A549 (cell line): ENCODE data around the gene SLC44A2.

Experiments used
- ESRRA ChIP-seq: fragments of 150-350 bp; IDR thresholded peaks from 2 replicates; pipeline ENCODE4 v1.6.1; 2014; ENCODE audit warnings: mild to moderate bottlenecking, low read length, borderline replicate concordance
- ZSCAN20 ChIP-seq: fragments of 250-450 bp; sonication (Bioruptor Pico); IDR thresholded peaks from 2 replicates; pipeline ENCODE4 v1.8.0; 2022; ENCODE audit warnings: mild to moderate bottlenecking, moderate library complexity
- TF ChIP-seq, protein P1 (sequence below): IDR thresholded peaks from 2 replicates; pipeline ENCODE4 v1.6.1; 2012
- TF ChIP-seq, protein P2 (sequence below): fragments of >200 bp; sonication (Bioruptor Twin); formaldehyde crosslinking; IDR thresholded peaks from 3 replicates; pipeline ENCODE4 v1.5.1; 2016

DNA sequence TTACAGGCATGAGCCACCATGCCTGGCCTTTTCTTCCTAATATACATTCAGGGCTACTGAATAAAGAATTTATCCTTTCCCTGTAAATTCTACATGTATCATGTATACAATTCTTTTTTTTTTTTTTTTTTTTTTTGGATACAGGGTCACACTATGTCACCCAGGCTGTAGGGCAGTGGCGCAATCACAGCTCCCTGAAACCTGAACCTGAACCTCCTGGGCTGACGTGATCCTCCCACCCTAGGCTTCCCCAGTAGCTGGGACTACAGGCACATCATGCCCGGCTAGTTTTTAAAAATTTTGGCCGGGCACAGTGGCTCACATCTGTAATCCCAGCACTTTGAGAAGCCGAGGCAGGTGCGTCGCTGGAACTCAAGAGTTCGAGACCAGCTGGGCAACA, 6.5 kb upstream of the SLC44A2 start:
- TF ChIP-seq ZSCAN20 (CRISPR knock-in tag) (no peak), ESRRA (no peak)
- TF ChIP-seq, protein P1, sequence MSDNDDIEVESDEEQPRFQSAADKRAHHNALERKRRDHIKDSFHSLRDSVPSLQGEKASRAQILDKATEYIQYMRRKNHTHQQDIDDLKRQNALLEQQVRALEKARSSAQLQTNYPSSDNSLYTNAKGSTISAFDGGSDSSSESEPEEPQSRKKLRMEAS, result no peak
- TF ChIP-seq, protein P2, sequence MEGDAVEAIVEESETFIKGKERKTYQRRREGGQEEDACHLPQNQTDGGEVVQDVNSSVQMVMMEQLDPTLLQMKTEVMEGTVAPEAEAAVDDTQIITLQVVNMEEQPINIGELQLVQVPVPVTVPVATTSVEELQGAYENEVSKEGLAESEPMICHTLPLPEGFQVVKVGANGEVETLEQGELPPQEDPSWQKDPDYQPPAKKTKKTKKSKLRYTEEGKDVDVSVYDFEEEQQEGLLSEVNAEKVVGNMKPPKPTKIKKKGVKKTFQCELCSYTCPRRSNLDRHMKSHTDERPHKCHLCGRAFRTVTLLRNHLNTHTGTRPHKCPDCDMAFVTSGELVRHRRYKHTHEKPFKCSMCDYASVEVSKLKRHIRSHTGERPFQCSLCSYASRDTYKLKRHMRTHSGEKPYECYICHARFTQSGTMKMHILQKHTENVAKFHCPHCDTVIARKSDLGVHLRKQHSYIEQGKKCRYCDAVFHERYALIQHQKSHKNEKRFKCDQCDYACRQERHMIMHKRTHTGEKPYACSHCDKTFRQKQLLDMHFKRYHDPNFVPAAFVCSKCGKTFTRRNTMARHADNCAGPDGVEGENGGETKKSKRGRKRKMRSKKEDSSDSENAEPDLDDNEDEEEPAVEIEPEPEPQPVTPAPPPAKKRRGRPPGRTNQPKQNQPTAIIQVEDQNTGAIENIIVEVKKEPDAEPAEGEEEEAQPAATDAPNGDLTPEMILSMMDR, result no peak
